ENCODE results near the gene MCC.
"Not testable (repeated sequence)": the region's sequence is repeated elsewhere in the genome, so short reads cannot be mapped to it uniquely, and the experiment has no call there.

Gene MCC

GRCh38 chr5:113085084-113085414, 403.2 kb downstream of the MCC start:
- no peak overlapping the region for H3K4me3 ChIP-seq (ENCODE audit: control insufficient read depth, low read depth, low read length)
- DNase-seq (ENCODE audit: low read depth) = no peak
- TF ChIP-seq CTCF (conservative IDR thresholded peaks at IDR 0.05; ENCODE audit: control insufficient read depth, insufficient read depth, low read depth, low read length) = no peak

GRCh38 chr5:113084402-113085083, 403.7 kb downstream of the MCC start:
- TF ChIP-seq CTCF (conservative IDR thresholded peaks at IDR 0.05; ENCODE audit: control insufficient read depth, insufficient read depth, low read depth, low read length) = no peak
- no peak for DNase-seq (ENCODE audit: low read depth)
- no peak overlapping the region for H3K4me3 ChIP-seq (ENCODE audit: control insufficient read depth, low read depth, low read length)

- DNase-seq (ENCODE audit: low read depth) = no peak
Observed at GRCh38 chr5:113083481-113083880, 404.8 kb downstream of the MCC start.

GRCh38 chr5:113082547-113082905, 405.7 kb downstream of the MCC start:
- no peak overlapping the region for H3K4me3 ChIP-seq (ENCODE audit: control insufficient read depth, low read depth, low read length)
- no peak for DNase-seq (ENCODE audit: low read depth)
- TF ChIP-seq CTCF (conservative IDR thresholded peaks at IDR 0.05; ENCODE audit: control insufficient read depth, insufficient read depth, low read depth, low read length) = no peak

More at GRCh38 chr5:113083481-113083880, 404.8 kb downstream of the MCC start:
- no peak overlapping the region for H3K4me3 ChIP-seq (ENCODE audit: control insufficient read depth, low read depth, low read length)
- no peak for TF ChIP-seq CTCF (conservative IDR thresholded peaks at IDR 0.05; ENCODE audit: control insufficient read depth, insufficient read depth, low read depth, low read length)

GRCh38 chr5:113081881-113082546, 406.2 kb downstream of the MCC start:
- no peak for TF ChIP-seq CTCF (conservative IDR thresholded peaks at IDR 0.05; ENCODE audit: control insufficient read depth, insufficient read depth, low read depth, low read length)
- DNase-seq (ENCODE audit: low read depth) = peak; percentile 90
- no peak overlapping the region for H3K4me3 ChIP-seq (ENCODE audit: control insufficient read depth, low read depth, low read length)

- H3K4me3 ChIP-seq (ENCODE audit: control insufficient read depth, low read depth, low read length) = no peak overlapping the region
- DNase-seq (ENCODE audit: low read depth) = no peak
- TF ChIP-seq CTCF (conservative IDR thresholded peaks at IDR 0.05; ENCODE audit: control insufficient read depth, insufficient read depth, low read depth, low read length) = no peak
Observed at GRCh38 chr5:113081091-113081839, 407.0 kb downstream of the MCC start.

GRCh38 chr5:113076649-113077048, 411.6 kb downstream of the MCC start:
- DNase-seq (ENCODE audit: low read depth); H3K4me3 ChIP-seq (ENCODE audit: control insufficient read depth, low read depth, low read length): not testable (repeated sequence)
